GM12878 (cell line): ENCODE data around the gene OLR1. TPM values are rescaled to one million over a fixed set of nuclear protein-coding genes. Genes with fewer than 3 reads are reported as not detected.
A peak's percentile ranks its signal among the peaks of the same experiment; 100 is the strongest.

Experiments used
- ATAC-seq: fragments of 200-7000 bp; cut with Tn5 transposase; 3 replicates; pipeline ENCODE4 v1.9.1; 2020; ENCODE audit warnings: mild to moderate bottlenecking, moderate library complexity
- BruUV-seq: library from RNA; stranded (reverse); fragments of 400-500 nt; replicated peaks from 2 replicates; lab custom pipeline; 2021; lab: Mats Ljungman, UMichigan
- CTCF ChIA-PET: fragments of 300-600 bp; sonication (Branson Sonifier 250); formaldehyde crosslinking; extraction: SDS; loops from one replicate; lab custom pipeline; 2021; ENCODE audit warnings: inconsistent platforms; lab: Yijun Ruan, JAX
- POLR2A ChIA-PET: fragments of 350-600 bp; formaldehyde crosslinking; extraction: SDS; loops from one replicate; lab custom pipeline; 2021; ENCODE audit warnings: inconsistent platforms; lab: Charles Lee
- RAD21 ChIA-PET: fragments of 300-600 bp; sonication (Branson Sonifier 250); formaldehyde crosslinking; loops from one replicate; lab custom pipeline; 2023; ENCODE audit warnings: antibody characterized with exemption; ENCODE audit not compliant: unreplicated experiment; lab: Charles Lee
- SMC1A ChIA-PET: fragments of 300-600 bp; sonication (Branson Sonifier 250); formaldehyde crosslinking; loops from one replicate; lab custom pipeline; 2023; ENCODE audit not compliant: unreplicated experiment, uncharacterized antibody; lab: Charles Lee
- DNase-seq: peaks from one replicate; pipeline ENCODE4 v3.0.0-alpha.2; 2011; ENCODE audit warnings: low read depth, low spot score
- FAIRE-seq: peaks from 3 replicates; lab custom pipeline; 2011; peaks lifted over from hg19 to GRCh38; lab: Jason Lieb, UNC
- H2AFZ ChIP-seq: 2 replicates; pipeline ENCODE4 v1.6.0; 2011; ENCODE audit warnings: low read depth, low read length, control low read depth; ENCODE audit not compliant: control insufficient read depth
- H3K27ac ChIP-seq: 2 replicates; pipeline ENCODE4 v1.5.1; 2011; ENCODE audit warnings: control low read depth; ENCODE audit not compliant: control insufficient read depth, insufficient read depth
- H3K27me3 ChIP-seq, 2 experiments: replicated peaks in 1 of 2; 2 replicates each; pipeline versions ENCODE4 v1.6.0 to v1.6.1; 2011; ENCODE audit warnings: low read length in 1 of 2; ENCODE audit not compliant: control insufficient read depth in 2 of 2, insufficient read depth in 2 of 2
- H3K36me3 ChIP-seq, 2 experiments: 2 replicates each; pipeline ENCODE4 v1.5.1; 2011; ENCODE audit warnings: low read length in 1 of 2; ENCODE audit not compliant: control insufficient read depth in 2 of 2, insufficient read depth in 2 of 2
- H3K4me1 ChIP-seq: 2 replicates; pipeline ENCODE4 v1.6.1; 2011; ENCODE audit warnings: mild to moderate bottlenecking, low read length, moderate library complexity, mixed read lengths; ENCODE audit not compliant: control insufficient read depth, insufficient read depth
- H3K4me2 ChIP-seq: 2 replicates; pipeline ENCODE4 v1.6.0; 2011; ENCODE audit warnings: control low read depth; ENCODE audit not compliant: control insufficient read depth, insufficient read depth
- H3K4me3 ChIP-seq: fragments of 200-600 bp; sonication (generic); 2 replicates; pipeline ENCODE4 v1.5.1; 2016
- H3K79me2 ChIP-seq: 2 replicates; pipeline ENCODE4 v1.6.0; 2011; ENCODE audit warnings: low read length; ENCODE audit not compliant: control insufficient read depth, insufficient read depth
- H3K9ac ChIP-seq: 2 replicates; pipeline ENCODE4 v1.8.0; 2011; ENCODE audit warnings: low read length, control low read depth, mixed read lengths; ENCODE audit not compliant: control insufficient read depth, insufficient read depth
- H3K9me3 ChIP-seq: replicated peaks from 3 replicates; pipeline ENCODE4 v1.5.1; 2011; ENCODE audit warnings: mild to moderate bottlenecking, low read length; ENCODE audit not compliant: control insufficient read depth, insufficient read depth
- H4K20me1 ChIP-seq: 2 replicates; pipeline ENCODE4 v1.6.0; 2011; ENCODE audit not compliant: control insufficient read depth, insufficient read depth
- POU2F2 ChIP-seq: IDR thresholded peaks from 3 replicates; pipeline ENCODE4 v1.6.1; 2011; ENCODE audit warnings: low read depth, mild to moderate bottlenecking, low read length, borderline replicate concordance
- SPI1 ChIP-seq: IDR thresholded peaks from 2 replicates; pipeline ENCODE4 v1.6.1; 2011; ENCODE audit warnings: low read depth, mild to moderate bottlenecking, low read length, moderate library complexity, borderline replicate concordance; ENCODE audit not compliant: insufficient read depth
- WGBS: methylation state at CpG from one replicate; pipeline ENCODE4 v1.1.6; 2016; ENCODE audit warnings: low lambda C conversion rate; ENCODE audit not compliant: insufficient replicate concordance, insufficient coverage; ENCODE audit errors: missing lambda C conversion rate; 5-methylcytosine and 5-hydroxymethylcytosine counted together
- in situ Hi-C: fragments of 300-500 bp; cut with MboI; formaldehyde crosslinking; loops from 9 replicates; pipeline ENCODE4 v1.14.3; 2018; ENCODE audit warnings: mixed read lengths
- intact Hi-C: fragments of 100-400 bp; cut with micrococcal nuclease; formaldehyde crosslinking; loops from one replicate; pipeline ENCODE4 v1.14.2; 2022; ENCODE audit not compliant: unreplicated experiment
- polyA plus RNA-seq, 11 experiments: library from polyadenylated mRNA; depleted of rRNA in 4 of 11; unstranded in 6 of 11; stranded (reverse) in 5 of 11; fragments of >200 nt; fragmentation: Nextera tagmentation in 4 of 11; fragmentation: Illumina TruSeq in 1 of 11; extraction: Ambion mirVana in 4 of 11; extraction: Trizol in 1 of 11; gene quantifications; 1 replicate in 1 of 11; 2 replicates in 10 of 11; pipeline versions ENCODE4 v1.2.1 to v1.2.3, GENCODE V29; 2011 to 2016; ENCODE audit warnings: inconsistent platforms in 2 of 11, missing spikeins in 2 of 11, low read depth in 1 of 11
- total RNA-seq, 4 experiments: library from RNA; depleted of rRNA in 3 of 4; stranded (reverse); fragments of >200 nt in 3 of 4; fragmentation: Illumina TruSeq in 1 of 4; extraction: Trizol in 1 of 4; gene quantifications; 2 replicates each; pipeline versions ENCODE4 v1.2.1 to v1.2.3, GENCODE V29; 2013 to 2021
- TF ChIP-seq, protein P1 (sequence below): fragments of 450-650 bp; IDR thresholded peaks from 2 replicates; pipeline ENCODE4 v1.6.1; 2018; ENCODE audit warnings: mild to moderate bottlenecking, low read depth, moderate library complexity; ENCODE audit not compliant: partially characterized antibody

Gene OLR1
- total and polyA plus RNA-seq, 10 of the 15 experiments (the other 5 are each of a cell fraction or from before 2014, with no cell fraction given), result 0.08 TPM; not detected in 9

DNA sequence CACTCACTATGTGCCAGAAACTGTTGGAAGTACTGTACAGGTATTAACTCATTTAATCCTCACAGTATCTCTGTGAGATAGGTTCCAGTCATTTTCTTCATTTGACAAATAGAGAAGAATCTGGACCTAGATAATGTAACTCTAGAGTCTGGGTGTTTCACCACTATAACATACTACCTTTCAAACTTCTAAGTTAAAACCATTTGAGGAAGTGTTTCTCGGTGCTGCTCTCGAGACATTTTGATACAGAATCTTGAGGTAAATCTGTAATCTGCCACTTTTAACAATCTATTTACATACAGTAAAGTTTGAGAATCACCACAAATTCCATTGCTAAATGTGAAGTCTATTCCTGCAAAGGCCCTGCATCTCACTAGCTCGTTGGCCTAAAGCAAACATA is 8.8 kb downstream of the OLR1 start:
- no peak for DNase-seq
- RAD21 ChIA-PET, result no interaction called here
- POLR2A ChIA-PET, result no interaction called here
- in situ Hi-C loops (no loop called here), intact Hi-C loops (no loop called here)
- 0% methylated on average over 3 of the region's 3 CpGs for WGBS
- Histone ChIP-seq H4K20me1 (no peaks in the 10 kb centered on the region), H3K27me3 (no peaks in the 10 kb centered on the region), H2AFZ (no peak overlapping the region), H3K27ac (no peak overlapping the region), H3K9ac (no peak overlapping the region), H3K79me2 (no peaks in the 10 kb centered on the region), H3K4me3 (no peak overlapping the region), H3K4me1 (peaks cover 7% of the 10 kb centered on the region; the same call in 1 of the 2 replicates), H3K36me3 (no peaks in the 10 kb centered on the region), H3K4me2 (no peak overlapping the region), H3K9me3 (no peaks in the 10 kb centered on the region)
- BruUV-seq, result no TSS peak
- SMC1A ChIA-PET, result interaction anchor here (0.5 kb wide), 1 partner anchor 26 kb away, joined by 3 read pairs; no protein-coding TSS in a partner anchor
- TF ChIP-seq POU2F2, result no peak
- TF ChIP-seq SPI1, result peak; percentile 53
- TF ChIP-seq, protein P1, sequence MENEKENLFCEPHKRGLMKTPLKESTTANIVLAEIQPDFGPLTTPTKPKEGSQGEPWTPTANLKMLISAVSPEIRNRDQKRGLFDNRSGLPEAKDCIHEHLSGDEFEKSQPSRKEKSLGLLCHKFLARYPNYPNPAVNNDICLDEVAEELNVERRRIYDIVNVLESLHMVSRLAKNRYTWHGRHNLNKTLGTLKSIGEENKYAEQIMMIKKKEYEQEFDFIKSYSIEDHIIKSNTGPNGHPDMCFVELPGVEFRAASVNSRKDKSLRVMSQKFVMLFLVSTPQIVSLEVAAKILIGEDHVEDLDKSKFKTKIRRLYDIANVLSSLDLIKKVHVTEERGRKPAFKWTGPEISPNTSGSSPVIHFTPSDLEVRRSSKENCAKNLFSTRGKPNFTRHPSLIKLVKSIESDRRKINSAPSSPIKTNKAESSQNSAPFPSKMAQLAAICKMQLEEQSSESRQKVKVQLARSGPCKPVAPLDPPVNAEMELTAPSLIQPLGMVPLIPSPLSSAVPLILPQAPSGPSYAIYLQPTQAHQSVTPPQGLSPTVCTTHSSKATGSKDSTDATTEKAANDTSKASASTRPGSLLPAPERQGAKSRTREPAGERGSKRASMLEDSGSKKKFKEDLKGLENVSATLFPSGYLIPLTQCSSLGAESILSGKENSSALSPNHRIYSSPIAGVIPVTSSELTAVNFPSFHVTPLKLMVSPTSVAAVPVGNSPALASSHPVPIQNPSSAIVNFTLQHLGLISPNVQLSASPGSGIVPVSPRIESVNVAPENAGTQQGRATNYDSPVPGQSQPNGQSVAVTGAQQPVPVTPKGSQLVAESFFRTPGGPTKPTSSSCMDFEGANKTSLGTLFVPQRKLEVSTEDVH, result no peak
- no peak for ATAC-seq
- CTCF ChIA-PET, result interaction anchor here (0.7 kb wide), 1 partner anchor 20 kb away, joined by 3 read pairs; no protein-coding TSS in a partner anchor
- FAIRE-seq, result peak; percentile 38
